WTC11 (cell line): ENCODE results near the gene ZNF774. TPM values are rescaled to one million over a fixed set of nuclear protein-coding genes. Genes with fewer than 3 reads are reported as not detected.

Source experiments
- ATAC-seq: fragments of 200-7000 bp; cut with Tn5 transposase; 2 replicates; pipeline ENCODE4 v1.10.0; 2021; ENCODE audit warnings: mild to moderate bottlenecking, moderate library complexity
- CTCF ChIA-PET: fragments of 300-600 bp; sonication (Branson Sonifier 250); formaldehyde crosslinking; loops from one replicate; lab custom pipeline; 2021; ENCODE audit warnings: antibody characterized with exemption; lab: Charles Lee
- POLR2A ChIA-PET: fragments of 350-600 bp; sonication (Branson Sonifier 250); formaldehyde crosslinking; loops from one replicate; lab custom pipeline; 2021; ENCODE audit warnings: antibody characterized with exemption; lab: Charles Lee
- DNase-seq: peaks from one replicate; pipeline ENCODE4 v3.0.0; 2021; ENCODE audit warnings: low spot score
- H3K27ac Mint-ChIP-seq: 2 replicates; pipeline ENCODE4 v1.8.0; 2021; ENCODE audit warnings: mixed read lengths
- H3K27me3 Mint-ChIP-seq: 2 replicates; pipeline ENCODE4 v1.8.0; 2021; ENCODE audit warnings: low read depth, mild to moderate bottlenecking, moderate library complexity, mixed read lengths
- H3K36me3 Mint-ChIP-seq: 2 replicates; pipeline ENCODE4 v1.8.0; 2021; ENCODE audit warnings: mixed read lengths
- H3K4me1 Mint-ChIP-seq: 2 replicates; pipeline ENCODE4 v1.8.0; 2022; ENCODE audit warnings: mixed read lengths
- H3K4me3 Mint-ChIP-seq: 2 replicates; pipeline ENCODE4 v1.8.0; 2021; ENCODE audit warnings: mild to moderate bottlenecking, moderate library complexity, mixed read lengths
- H3K9me3 Mint-ChIP-seq: 2 replicates; pipeline ENCODE4 v1.8.0; 2021; ENCODE audit warnings: mixed read lengths
- ESRRA ChIP-seq: sonication (generic); formaldehyde crosslinking; IDR thresholded peaks from 2 replicates; pipeline ENCODE4 v1.8.1; 2022; ENCODE audit warnings: mild to moderate bottlenecking, missing genetic modification reagents, borderline replicate concordance
- FOXP1 ChIP-seq: sonication (generic); formaldehyde crosslinking; IDR thresholded peaks from 2 replicates; pipeline ENCODE4 v1.8.0; 2022; ENCODE audit warnings: missing genetic modification reagents, mild to moderate bottlenecking, moderate library complexity, borderline replicate concordance
- IRF2 ChIP-seq: sonication (generic); formaldehyde crosslinking; IDR thresholded peaks from 2 replicates; pipeline ENCODE4 v1.8.0; 2022; ENCODE audit warnings: low read depth, missing genetic modification reagents, borderline replicate concordance
- NFE2L1 ChIP-seq: sonication (generic); formaldehyde crosslinking; IDR thresholded peaks from 2 replicates; pipeline ENCODE4 v1.8.1; 2023; ENCODE audit warnings: missing genetic modification reagents
- NFYB ChIP-seq: sonication (generic); formaldehyde crosslinking; conservative IDR thresholded peaks from 2 replicates; pipeline ENCODE4 v1.8.0; 2022; ENCODE audit warnings: low read depth, missing genetic modification reagents
- NR2C2 ChIP-seq: sonication (generic); formaldehyde crosslinking; IDR thresholded peaks from 2 replicates; pipeline ENCODE4 v1.8.0; 2022; ENCODE audit warnings: mild to moderate bottlenecking, missing genetic modification reagents
- OVOL2 ChIP-seq: fragments of 250-450 bp; sonication (Bioruptor Pico); IDR thresholded peaks from 2 replicates; pipeline ENCODE4 v1.9.0; 2021; ENCODE audit warnings: mild to moderate bottlenecking, borderline replicate concordance
- SMAD4 ChIP-seq: sonication (generic); formaldehyde crosslinking; IDR thresholded peaks from 2 replicates; pipeline ENCODE4 v1.8.0; 2022; ENCODE audit warnings: mild to moderate bottlenecking, missing genetic modification reagents
- SOX15 ChIP-seq: fragments of 250-450 bp; sonication (Bioruptor Pico); IDR thresholded peaks from 2 replicates; pipeline ENCODE4 v1.9.0; 2021; ENCODE audit warnings: mild to moderate bottlenecking
- TEAD1 ChIP-seq: sonication (generic); formaldehyde crosslinking; IDR thresholded peaks from 2 replicates; pipeline ENCODE4 v1.8.0; 2022; ENCODE audit warnings: mild to moderate bottlenecking, missing genetic modification reagents
- TP53 ChIP-seq: sonication (generic); formaldehyde crosslinking; IDR thresholded peaks from 2 replicates; pipeline ENCODE4 v1.8.1; 2023; ENCODE audit warnings: mild to moderate bottlenecking, missing genetic modification reagents
- ZNF219 ChIP-seq: sonication (generic); formaldehyde crosslinking; IDR thresholded peaks from 2 replicates; pipeline ENCODE4 v1.8.0; 2023; ENCODE audit warnings: missing genetic modification reagents, mild to moderate bottlenecking, borderline replicate concordance
- ZNF317 ChIP-seq: sonication (generic); formaldehyde crosslinking; IDR thresholded peaks from 2 replicates; pipeline ENCODE4 v1.8.1; 2023; ENCODE audit warnings: low read depth, mild to moderate bottlenecking, moderate library complexity, missing genetic modification reagents, borderline replicate concordance
- ZNF423 ChIP-seq: fragments of 250-450 bp; sonication (Bioruptor Pico); IDR thresholded peaks from 2 replicates; pipeline ENCODE4 v2.1.2; 2022; ENCODE audit warnings: mild to moderate bottlenecking, moderate library complexity
- ZNF671 ChIP-seq: fragments of 250-450 bp; sonication (Bioruptor Pico); IDR thresholded peaks from 2 replicates; pipeline ENCODE4 v1.8.0; 2021; ENCODE audit warnings: mild to moderate bottlenecking
- total RNA-seq: library from RNA; stranded (reverse); gene quantifications from 3 replicates; pipeline ENCODE4 v1.2.3, GENCODE V29; 2021
- TF ChIP-seq, protein P1 (sequence below): sonication (generic); formaldehyde crosslinking; IDR thresholded peaks from 2 replicates; pipeline ENCODE4 v1.8.1; 2023; ENCODE audit warnings: mild to moderate bottlenecking, missing genetic modification reagents, moderate library complexity
- TF ChIP-seq, protein P2 (sequence below): fragments of 250-450 bp; sonication (Bioruptor Pico); IDR thresholded peaks from 2 replicates; pipeline ENCODE4 v1.9.0; 2021; ENCODE audit warnings: mild to moderate bottlenecking
- TF ChIP-seq, protein P3 (sequence below): sonication (generic); formaldehyde crosslinking; IDR thresholded peaks from 2 replicates; pipeline ENCODE4 v1.8.0; 2023; ENCODE audit warnings: mild to moderate bottlenecking, missing genetic modification reagents
- TF ChIP-seq, protein P4 (sequence below): sonication (generic); formaldehyde crosslinking; IDR thresholded peaks from 2 replicates; pipeline ENCODE4 v1.8.1; 2023; ENCODE audit warnings: mild to moderate bottlenecking, missing genetic modification reagents
- TF ChIP-seq, protein P5 (sequence below): fragments of 250-450 bp; sonication (Bioruptor Pico); IDR thresholded peaks from 2 replicates; pipeline ENCODE4 v2.1.2; 2022; ENCODE audit warnings: mild to moderate bottlenecking, moderate library complexity
- TF ChIP-seq, protein P6 (sequence below): sonication (generic); formaldehyde crosslinking; IDR thresholded peaks from 2 replicates; pipeline ENCODE4 v1.8.0; 2022; ENCODE audit warnings: mild to moderate bottlenecking, missing genetic modification reagents
- TF ChIP-seq, protein P7 (sequence below): sonication (generic); formaldehyde crosslinking; IDR thresholded peaks from 2 replicates; pipeline ENCODE4 v1.8.0; 2023; ENCODE audit warnings: missing genetic modification reagents

Gene ZNF774
- total RNA-seq, 1 experiment from 2014 or later: 2.6 TPM

DNA sequence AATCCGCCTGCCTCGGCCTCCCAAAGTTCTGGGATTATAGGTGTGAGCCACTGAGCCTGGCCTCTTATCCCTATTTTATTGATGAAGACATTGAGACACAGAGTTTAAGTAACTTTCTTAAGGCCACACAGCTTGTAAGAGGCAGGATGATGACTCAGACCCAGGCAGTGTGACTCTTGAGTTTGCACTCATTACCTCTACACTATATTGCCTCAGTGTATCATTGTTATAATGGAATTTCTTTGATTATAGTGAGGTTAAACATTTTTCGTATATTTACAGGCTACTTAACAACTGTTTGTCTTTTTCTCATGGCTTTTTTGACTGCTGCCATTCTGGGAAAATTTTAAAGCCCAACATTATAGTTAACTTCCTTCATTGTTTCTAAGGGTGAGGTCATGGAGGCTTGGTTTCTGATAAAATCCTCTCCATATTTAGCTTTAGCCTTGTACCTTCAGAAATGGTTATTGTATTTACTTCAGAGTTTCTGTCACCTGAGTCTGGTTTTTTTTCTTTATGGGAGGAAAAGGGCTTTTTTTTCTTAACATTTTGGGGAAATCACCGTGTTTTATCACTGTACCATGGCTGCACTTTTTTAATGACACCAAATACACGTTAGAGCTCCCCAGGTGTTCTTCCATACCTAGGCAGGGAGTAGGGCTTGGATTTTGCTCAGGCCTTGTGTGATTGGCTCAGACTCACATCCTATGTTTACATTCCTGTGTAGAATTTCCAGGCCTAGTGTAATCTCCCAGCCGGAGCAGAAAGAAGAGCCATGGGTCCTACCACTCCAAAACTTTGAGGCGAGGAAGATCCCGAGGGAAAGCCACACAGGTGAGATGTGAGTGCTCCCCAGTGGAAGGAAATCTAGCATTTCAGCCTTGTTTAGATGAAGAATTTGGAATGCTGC is 6.3 kb downstream of the ZNF774 start:
- Mint-ChIP-seq H3K9me3 (no peaks in the 10 kb centered on the region), H3K27me3 (no peaks in the 10 kb centered on the region; the same call in 1 of the 2 replicates), H3K27ac (peak overlapping the region; percentile 78; the same call in 1 of the 2 replicates), H3K36me3 (no peaks in the 10 kb centered on the region; the same call in 1 of the 2 replicates), H3K4me3 (no peak overlapping the region), H3K4me1 (peaks cover 11% of the 10 kb centered on the region)
- POLR2A ChIA-PET: no interaction called here
- DNase-seq (no peak), ATAC-seq (no peak)
- CTCF ChIA-PET: no interaction called here
- TF ChIP-seq TEAD1 (CRISPR knock-in tag) (no peak), TP53 (CRISPR knock-in tag) (no peak), NFYB (no peak), ZNF219 (CRISPR knock-in tag) (no peak), ZNF423 (CRISPR knock-in tag) (no peak), ZNF317 (CRISPR knock-in tag) (no peak), NFE2L1 (no peak), ESRRA (CRISPR knock-in tag) (no peak), OVOL2 (CRISPR knock-in tag) (no peak)

DNA sequence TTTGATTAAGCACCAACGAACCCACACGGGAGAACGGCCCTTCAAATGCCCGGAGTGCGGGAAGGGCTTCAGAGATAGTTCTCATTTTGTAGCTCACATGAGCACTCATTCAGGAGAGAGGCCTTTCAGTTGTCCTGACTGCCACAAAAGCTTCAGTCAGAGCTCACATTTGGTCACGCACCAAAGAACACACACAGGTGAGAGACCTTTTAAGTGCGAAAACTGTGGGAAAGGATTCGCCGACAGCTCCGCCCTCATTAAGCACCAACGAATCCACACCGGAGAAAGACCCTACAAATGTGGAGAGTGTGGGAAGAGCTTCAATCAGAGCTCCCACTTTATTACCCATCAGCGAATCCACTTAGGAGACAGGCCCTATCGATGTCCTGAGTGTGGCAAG is 8.7 kb downstream of the ZNF774 start:
- Mint-ChIP-seq H3K4me3 (no peak overlapping the region), H3K27me3 (no peaks in the 10 kb centered on the region), H3K36me3 (no peaks in the 10 kb centered on the region; the same call in 1 of the 2 replicates), H3K4me1 (peaks cover 18% of the 10 kb centered on the region), H3K9me3 (no peaks in the 10 kb centered on the region), H3K27ac (peak overlapping the region; percentile 68)
- DNase-seq (no peak), ATAC-seq (no peak)
- POLR2A ChIA-PET: interaction anchor here (0.6 kb wide), 1 partner anchor 30 kb away, joined by 3 read pairs; no protein-coding TSS in a partner anchor
- TF ChIP-seq, protein P1, sequence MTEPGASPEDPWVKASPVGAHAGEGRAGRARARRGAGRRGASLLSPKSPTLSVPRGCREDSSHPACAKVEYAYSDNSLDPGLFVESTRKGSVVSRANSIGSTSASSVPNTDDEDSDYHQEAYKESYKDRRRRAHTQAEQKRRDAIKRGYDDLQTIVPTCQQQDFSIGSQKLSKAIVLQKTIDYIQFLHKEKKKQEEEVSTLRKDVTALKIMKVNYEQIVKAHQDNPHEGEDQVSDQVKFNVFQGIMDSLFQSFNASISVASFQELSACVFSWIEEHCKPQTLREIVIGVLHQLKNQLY (CRISPR knock-in tag): no peak
- TF ChIP-seq NR2C2: no peak
- TF ChIP-seq, protein P2, sequence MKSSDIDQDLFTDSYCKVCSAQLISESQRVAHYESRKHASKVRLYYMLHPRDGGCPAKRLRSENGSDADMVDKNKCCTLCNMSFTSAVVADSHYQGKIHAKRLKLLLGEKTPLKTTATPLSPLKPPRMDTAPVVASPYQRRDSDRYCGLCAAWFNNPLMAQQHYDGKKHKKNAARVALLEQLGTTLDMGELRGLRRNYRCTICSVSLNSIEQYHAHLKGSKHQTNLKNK (CRISPR knock-in tag): no peak
- TF ChIP-seq, protein P3, sequence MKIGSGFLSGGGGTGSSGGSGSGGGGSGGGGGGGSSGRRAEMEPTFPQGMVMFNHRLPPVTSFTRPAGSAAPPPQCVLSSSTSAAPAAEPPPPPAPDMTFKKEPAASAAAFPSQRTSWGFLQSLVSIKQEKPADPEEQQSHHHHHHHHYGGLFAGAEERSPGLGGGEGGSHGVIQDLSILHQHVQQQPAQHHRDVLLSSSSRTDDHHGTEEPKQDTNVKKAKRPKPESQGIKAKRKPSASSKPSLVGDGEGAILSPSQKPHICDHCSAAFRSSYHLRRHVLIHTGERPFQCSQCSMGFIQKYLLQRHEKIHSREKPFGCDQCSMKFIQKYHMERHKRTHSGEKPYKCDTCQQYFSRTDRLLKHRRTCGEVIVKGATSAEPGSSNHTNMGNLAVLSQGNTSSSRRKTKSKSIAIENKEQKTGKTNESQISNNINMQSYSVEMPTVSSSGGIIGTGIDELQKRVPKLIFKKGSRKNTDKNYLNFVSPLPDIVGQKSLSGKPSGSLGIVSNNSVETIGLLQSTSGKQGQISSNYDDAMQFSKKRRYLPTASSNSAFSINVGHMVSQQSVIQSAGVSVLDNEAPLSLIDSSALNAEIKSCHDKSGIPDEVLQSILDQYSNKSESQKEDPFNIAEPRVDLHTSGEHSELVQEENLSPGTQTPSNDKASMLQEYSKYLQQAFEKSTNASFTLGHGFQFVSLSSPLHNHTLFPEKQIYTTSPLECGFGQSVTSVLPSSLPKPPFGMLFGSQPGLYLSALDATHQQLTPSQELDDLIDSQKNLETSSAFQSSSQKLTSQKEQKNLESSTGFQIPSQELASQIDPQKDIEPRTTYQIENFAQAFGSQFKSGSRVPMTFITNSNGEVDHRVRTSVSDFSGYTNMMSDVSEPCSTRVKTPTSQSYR: no peak
- CTCF ChIA-PET: interaction anchor here (0.6 to 2.7 kb wide), 6 partner anchors 11 to 273 kb away, joined by 3 to 13 read pairs (median 8); partner anchors contain the start of gene IQGAP1

DNA sequence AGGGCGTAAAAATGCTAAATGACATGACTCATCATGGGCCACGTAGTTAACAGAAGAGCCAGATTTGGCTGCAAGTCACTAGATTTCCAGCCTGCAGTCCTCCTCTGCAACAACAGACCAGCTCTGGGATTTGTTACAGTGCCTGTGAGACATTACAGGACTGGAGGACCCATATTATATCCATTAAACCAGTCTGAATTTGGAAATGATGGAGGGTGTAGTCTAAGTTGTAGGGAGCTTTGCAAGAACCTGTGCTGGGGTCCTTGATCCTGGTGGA is 10.8 kb downstream of the ZNF774 start:
- no peak overlapping the region for H3K4me3 Mint-ChIP-seq
- H3K9me3 Mint-ChIP-seq: no peaks in the 10 kb centered on the region
- H3K27ac Mint-ChIP-seq: no peak overlapping the region; the same call in 1 of the 2 replicates
- no peak for TF ChIP-seq ZNF317 (CRISPR knock-in tag)
- no peak for TF ChIP-seq ZNF671 (CRISPR knock-in tag)
- no peak for TF ChIP-seq NR2C2
- TF ChIP-seq, protein P4, sequence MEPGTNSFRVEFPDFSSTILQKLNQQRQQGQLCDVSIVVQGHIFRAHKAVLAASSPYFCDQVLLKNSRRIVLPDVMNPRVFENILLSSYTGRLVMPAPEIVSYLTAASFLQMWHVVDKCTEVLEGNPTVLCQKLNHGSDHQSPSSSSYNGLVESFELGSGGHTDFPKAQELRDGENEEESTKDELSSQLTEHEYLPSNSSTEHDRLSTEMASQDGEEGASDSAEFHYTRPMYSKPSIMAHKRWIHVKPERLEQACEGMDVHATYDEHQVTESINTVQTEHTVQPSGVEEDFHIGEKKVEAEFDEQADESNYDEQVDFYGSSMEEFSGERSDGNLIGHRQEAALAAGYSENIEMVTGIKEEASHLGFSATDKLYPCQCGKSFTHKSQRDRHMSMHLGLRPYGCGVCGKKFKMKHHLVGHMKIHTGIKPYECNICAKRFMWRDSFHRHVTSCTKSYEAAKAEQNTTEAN: no peak
- TF ChIP-seq, protein P5, sequence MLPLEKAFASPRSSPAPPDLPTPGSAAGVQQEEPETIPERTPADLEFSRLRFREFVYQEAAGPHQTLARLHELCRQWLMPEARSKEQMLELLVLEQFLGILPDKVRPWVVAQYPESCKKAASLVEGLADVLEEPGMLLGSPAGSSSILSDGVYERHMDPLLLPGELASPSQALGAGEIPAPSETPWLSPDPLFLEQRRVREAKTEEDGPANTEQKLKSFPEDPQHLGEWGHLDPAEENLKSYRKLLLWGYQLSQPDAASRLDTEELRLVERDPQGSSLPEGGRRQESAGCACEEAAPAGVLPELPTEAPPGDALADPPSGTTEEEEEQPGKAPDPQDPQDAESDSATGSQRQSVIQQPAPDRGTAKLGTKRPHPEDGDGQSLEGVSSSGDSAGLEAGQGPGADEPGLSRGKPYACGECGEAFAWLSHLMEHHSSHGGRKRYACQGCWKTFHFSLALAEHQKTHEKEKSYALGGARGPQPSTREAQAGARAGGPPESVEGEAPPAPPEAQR (CRISPR knock-in tag): no peak
- TF ChIP-seq SOX15 (CRISPR knock-in tag): no peak
- TF ChIP-seq, protein P6, sequence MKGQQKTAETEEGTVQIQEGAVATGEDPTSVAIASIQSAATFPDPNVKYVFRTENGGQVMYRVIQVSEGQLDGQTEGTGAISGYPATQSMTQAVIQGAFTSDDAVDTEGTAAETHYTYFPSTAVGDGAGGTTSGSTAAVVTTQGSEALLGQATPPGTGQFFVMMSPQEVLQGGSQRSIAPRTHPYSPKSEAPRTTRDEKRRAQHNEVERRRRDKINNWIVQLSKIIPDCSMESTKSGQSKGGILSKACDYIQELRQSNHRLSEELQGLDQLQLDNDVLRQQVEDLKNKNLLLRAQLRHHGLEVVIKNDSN (CRISPR knock-in tag): no peak
- TF ChIP-seq IRF2 (CRISPR knock-in tag): no peak
- TF ChIP-seq, protein P7, sequence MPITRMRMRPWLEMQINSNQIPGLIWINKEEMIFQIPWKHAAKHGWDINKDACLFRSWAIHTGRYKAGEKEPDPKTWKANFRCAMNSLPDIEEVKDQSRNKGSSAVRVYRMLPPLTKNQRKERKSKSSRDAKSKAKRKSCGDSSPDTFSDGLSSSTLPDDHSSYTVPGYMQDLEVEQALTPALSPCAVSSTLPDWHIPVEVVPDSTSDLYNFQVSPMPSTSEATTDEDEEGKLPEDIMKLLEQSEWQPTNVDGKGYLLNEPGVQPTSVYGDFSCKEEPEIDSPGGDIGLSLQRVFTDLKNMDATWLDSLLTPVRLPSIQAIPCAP (CRISPR knock-in tag): no peak
- TF ChIP-seq FOXP1 (CRISPR knock-in tag): no peak
- no peak for TF ChIP-seq SMAD4

More for the DNA sequence above, 10.8 kb downstream of the ZNF774 start:
- ChIA-PET POLR2A (interaction anchor here (0.6 to 1.2 kb wide), 2 partner anchors 25 to 255 kb away, joined by 4 to 5 read pairs; partner anchors contain the start of gene IQGAP1), CTCF (interaction anchor here (0.7 to 2.7 kb wide), 11 partner anchors 11 to 119 kb away, joined by 3 to 13 read pairs (median 5); partner anchors contain the start of genes IQGAP1 and ZNF774)
- Mint-ChIP-seq H3K36me3 (no peaks in the 10 kb centered on the region; the same call in 1 of the 2 replicates), H3K4me1 (peaks cover 18% of the 10 kb centered on the region), H3K27me3 (no peaks in the 10 kb centered on the region)
- ATAC-seq (no peak), DNase-seq (no peak)
